HG02970 (cell line): ENCODE data around the gene DDX51.

Experiments
- ATAC-seq: cut with Tn5 transposase; IDR thresholded peaks from one replicate; pipeline ENCODE4 v1.9.1; 2021; ENCODE audit warnings: mild to moderate bottlenecking, moderate library complexity, moderate number of reproducible peaks; ENCODE audit not compliant: unreplicated experiment, low FRiP score

DDX51 gene

GRCh38 chr12:132179431-132180362 is 35.6 kb upstream of the DDX51 start:
- no peak for ATAC-seq

- ATAC-seq, result no peak
These were observed 34.8 kb upstream of the DDX51 start for GRCh38 chr12:132178801-132179401.

GRCh38 chr12:132178316-132178715 is 34.2 kb upstream of the DDX51 start:
- ATAC-seq, result no peak

GRCh38 chr12:132176920-132177551 is 32.9 kb upstream of the DDX51 start:
- no peak for ATAC-seq

GRCh38 chr12:132176385-132176919 is 32.3 kb upstream of the DDX51 start:
- no peak for ATAC-seq

GRCh38 chr12:132175496-132176384 is 31.6 kb upstream of the DDX51 start:
- no peak for ATAC-seq

GRCh38 chr12:132174839-132175490 is 30.8 kb upstream of the DDX51 start:
- no peak for ATAC-seq

- no peak for ATAC-seq
These were observed 30.1 kb upstream of the DDX51 start for GRCh38 chr12:132174015-132174838.

GRCh38 chr12:132173135-132174014 is 29.3 kb upstream of the DDX51 start:
- no peak for ATAC-seq

GRCh38 chr12:132172619-132173018 is 28.5 kb upstream of the DDX51 start:
- ATAC-seq, result no peak

GRCh38 chr12:132171968-132172521 is 27.9 kb upstream of the DDX51 start:
- ATAC-seq, result no peak

GRCh38 chr12:132171293-132171967 is 27.3 kb upstream of the DDX51 start:
- ATAC-seq, result no peak

GRCh38 chr12:132170637-132171292 is 26.6 kb upstream of the DDX51 start:
- no peak for ATAC-seq

- ATAC-seq, result no peak
These were observed 26.0 kb upstream of the DDX51 start for GRCh38 chr12:132170094-132170636.

- ATAC-seq, result no peak
These were observed 25.3 kb upstream of the DDX51 start for GRCh38 chr12:132169376-132169775.
